GM19467 (cell line): ENCODE results near the gene PEX19.

Experiments used
- ATAC-seq: cut with Tn5 transposase; IDR thresholded peaks from one replicate; pipeline ENCODE4 v1.9.1; 2021; ENCODE audit warnings: mild to moderate bottlenecking, moderate library complexity; ENCODE audit not compliant: unreplicated experiment

PEX19 gene

DNA sequence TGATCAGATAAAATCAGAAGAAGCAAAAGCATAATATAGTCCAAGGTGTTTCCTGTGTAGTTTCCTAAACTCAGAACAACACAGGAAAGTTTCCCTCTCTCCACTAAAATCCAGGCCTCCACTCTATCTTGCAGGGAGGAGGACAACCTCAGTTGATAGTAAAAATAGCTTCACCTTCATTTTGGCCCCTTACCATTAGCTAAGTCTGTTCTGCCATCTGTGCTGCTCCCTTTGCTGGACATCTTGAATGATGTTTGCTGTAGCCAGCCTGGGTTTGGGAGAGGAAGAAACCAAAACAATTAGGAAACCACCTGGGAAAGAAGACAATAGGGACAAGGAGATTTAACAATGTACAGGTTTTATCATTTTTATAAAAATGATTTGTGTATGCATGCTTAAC, 41.2 kb downstream of the PEX19 start:
- ATAC-seq, result no peak

DNA sequence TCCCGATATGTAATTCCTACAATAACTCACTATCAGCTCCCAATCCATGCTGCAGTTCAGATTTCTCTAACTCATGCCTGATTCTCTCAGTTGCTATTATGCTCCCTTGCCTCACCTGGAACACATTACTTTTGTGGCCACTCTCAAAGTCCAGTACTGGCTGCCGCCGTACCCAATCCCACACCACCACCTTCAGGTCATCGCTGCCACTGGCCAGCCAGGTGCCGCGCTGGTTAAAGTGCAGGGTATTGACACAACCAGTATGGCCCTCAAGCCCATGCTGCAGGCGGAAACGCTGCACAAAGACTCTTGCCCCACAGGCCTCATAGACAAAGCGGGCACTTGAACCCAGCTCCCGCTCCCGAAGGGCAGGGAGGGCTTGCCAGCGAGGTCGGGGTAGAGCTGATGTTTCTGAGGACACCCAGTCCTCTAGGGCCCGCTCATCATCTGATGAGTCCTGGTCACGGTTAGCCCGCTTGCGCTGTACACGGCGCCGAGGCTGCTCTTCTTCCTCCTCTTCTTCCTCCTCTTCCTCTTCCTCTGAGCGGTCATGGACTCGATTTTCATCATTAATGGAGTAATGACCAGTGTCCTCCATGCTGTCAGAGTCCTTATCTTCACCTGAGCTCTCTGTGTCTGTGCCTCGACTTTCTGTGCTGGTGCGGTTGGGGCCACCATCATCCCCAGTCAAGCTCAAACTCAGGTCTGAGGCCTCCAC, 45.2 kb downstream of the PEX19 start:
- ATAC-seq, result no peak

DNA sequence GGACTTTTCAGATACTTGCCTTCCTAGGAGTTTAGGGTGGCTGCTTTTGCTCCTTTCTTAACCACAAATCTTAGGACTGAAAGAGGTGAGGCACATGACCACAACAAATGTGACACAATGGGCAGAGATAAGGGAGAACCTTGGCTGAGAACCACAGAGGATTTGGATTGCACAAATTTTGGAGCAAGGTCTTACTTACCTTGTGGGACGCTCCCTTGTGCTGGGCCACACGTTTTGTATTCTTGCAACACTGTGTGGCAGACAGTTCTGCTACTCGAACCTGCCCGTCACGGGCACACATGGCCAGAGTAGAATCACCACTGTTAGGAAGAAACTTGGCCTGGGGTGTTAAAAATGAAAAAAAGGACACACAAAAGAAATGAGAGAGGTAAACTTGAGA, 46.5 kb downstream of the PEX19 start:
- ATAC-seq, result no peak

DNA sequence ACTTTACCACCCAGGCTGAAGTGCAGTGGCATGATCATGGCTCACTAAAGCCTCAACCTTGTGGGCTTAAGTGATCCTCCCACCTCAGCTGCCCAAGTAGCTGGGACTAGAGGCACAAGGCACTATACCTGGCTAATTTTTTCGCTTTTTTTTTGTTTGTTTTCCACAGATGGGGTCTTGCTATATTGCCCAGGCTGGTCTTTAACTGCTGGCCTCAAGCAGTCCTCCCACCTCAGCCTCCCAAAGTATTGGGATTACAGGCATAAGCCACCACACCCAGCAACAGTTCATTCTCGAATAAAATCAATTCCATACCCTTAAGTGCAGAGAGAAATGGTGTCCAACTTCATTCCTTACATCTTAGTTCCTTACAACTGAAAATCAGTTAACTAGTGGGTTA, 47.4 kb downstream of the PEX19 start:
- ATAC-seq, result no peak

DNA sequence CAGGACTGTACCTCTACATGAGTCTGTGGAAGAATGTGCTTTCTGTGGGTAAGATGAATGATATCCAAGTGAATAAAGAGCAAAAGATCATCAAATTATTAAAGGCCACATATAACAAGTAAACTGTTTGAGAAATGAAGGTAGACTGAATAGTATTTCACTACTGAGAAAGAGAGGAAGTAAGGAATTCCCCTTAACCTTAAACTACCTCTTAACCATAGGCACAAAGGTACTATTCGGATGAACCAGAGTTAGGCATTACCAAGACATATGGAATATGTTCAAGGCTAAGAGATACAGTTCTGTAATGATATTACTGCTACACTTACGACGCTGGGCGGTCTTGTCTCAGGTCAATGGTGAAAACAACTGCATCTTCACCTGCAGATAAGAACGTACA, 48.1 kb downstream of the PEX19 start:
- no peak for ATAC-seq

DNA sequence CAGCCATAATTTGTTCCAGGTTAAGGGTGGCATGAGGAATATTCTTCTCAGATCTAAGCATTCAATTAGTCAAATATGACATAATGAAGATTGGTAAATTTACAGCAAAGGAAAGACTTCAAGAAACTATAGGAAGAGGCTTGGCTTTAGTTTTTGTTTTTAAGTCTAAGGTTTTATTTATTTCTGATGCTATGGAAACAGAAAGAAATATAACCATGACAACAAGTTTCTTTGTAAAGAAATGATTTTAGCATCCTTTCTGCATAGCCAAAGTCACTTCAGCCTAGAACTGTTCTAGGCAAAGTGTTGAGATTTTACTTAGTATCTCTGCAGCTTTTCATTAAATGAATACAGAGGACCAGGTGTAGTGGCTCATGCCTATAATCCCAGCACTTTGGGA, 52.0 kb downstream of the PEX19 start:
- ATAC-seq, result no peak

DNA sequence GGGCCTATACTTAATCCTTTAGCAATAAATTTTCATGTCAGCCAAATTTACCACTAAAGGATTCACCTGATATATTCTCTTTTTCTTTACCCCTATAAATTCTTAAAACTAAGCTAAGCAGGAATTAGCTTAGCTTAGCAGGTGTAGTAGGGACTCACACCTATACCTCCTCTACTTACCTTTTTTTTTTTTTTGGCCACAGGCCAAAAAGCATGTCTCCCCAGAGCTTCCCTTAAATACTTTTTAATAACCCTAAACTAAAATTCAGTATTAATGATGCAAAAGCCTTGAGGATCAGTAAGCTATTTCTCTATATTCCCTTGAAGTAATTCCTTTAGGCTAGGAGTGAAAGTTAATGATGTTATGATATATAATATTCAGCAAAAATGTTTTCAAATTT, 56.5 kb downstream of the PEX19 start:
- ATAC-seq, result no peak

DNA sequence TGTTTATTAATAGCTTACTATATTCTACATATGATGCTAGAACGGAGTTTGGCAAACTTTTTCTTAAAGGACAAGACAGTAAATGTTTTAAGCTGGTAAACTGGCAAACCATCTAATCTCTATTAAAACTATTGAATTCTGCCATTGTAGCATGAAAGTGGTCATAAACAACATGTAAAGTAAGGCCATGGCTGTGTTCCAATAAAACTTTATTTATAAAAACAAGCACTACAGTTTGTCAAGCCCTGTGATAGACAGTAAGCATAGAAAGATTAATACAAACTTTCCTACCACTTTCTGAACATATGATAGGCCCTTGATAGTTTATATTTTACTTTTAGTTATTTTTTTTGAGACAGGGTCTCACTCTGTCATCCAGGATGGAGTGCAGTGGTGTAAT, 57.4 kb downstream of the PEX19 start:
- no peak for ATAC-seq

DNA sequence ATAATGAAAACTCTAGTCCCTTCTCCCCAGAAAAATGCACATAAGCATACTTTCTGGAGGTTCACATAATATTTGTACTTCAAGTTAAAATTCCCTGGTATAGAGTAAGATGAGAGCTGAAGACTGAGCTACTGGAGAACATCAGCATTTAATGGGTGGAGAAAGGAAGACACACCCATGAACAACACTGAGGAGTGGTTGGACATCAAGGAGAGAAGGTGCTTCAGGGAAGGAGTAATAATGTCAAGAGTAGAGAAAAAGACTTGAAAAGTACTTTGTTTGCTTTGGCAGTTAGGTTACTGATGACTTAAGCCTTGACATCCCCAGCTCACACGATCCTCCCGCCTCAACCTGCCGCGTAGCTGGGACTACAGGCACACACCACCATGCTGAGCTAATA, 57.9 kb downstream of the PEX19 start:
- no peak for ATAC-seq
